ENCODE data around the gene RIT1.

RIT1 gene

DNA sequence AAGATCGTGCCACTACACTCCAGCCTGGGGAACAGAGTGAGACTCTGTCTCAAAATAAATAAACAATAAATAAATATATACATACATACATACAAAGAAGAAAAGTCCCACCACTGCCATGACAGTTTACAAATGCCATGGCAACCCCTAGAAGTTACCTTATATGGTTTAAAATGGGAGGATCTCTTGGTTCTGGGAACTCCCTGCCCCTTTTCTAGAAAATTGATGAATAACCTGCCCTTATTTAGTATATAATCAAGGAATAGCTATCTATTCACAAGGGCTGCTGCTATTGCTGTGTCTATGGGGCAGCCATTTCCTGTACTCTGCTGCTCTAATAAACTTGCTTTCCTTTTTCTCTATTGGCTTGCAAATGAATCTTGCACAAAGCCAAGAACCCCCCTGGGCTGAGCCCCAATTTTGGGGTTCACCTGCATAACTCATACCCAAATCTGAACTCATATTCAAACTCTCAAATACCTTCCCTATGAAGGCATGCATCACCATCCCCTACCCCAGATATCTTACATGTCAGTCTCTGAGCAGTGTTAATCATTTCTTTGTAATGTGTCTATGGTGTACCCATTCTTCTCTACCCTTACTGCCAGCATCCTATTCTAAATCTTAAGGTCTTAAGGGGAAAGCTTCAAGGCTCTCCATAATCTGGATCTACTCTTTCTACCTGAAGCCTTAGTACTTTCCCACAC is 63.2 kb downstream of the RIT1 start:
- DNase-seq, result no peak
